GM18861 (cell line): ENCODE measurements around the gene AKAP13.
A peak's percentile ranks its signal among the peaks of the same experiment; 100 is the strongest.
"Not testable (repeated sequence)": the region's sequence is repeated elsewhere in the genome, so short reads cannot be mapped to it uniquely, and the experiment has no call there.

Experiments
- ATAC-seq: cut with Tn5 transposase; IDR thresholded peaks from one replicate; pipeline ENCODE4 v1.9.1; 2021; ENCODE audit not compliant: unreplicated experiment

AKAP13 gene

DNA sequence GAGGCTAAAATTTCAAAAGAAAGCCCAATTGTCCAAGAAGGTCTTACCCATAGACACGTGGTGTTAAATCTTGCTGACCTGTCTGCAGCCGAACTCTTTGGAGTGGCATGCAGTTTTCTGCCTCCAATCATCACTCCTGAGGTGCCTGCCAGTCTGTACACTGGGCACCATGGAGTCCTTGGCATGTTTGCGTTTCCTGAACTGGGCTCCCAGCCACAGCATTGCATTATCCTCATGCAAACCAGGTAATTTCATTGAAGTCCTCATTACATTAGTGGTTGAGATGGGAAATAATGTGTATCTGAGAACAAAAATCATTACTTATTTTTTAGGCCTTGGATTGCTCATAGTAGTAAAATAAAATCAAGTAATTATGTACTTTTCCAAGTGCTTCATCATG lies 152.3 kb downstream of the AKAP13 start:
- no peak for ATAC-seq

DNA sequence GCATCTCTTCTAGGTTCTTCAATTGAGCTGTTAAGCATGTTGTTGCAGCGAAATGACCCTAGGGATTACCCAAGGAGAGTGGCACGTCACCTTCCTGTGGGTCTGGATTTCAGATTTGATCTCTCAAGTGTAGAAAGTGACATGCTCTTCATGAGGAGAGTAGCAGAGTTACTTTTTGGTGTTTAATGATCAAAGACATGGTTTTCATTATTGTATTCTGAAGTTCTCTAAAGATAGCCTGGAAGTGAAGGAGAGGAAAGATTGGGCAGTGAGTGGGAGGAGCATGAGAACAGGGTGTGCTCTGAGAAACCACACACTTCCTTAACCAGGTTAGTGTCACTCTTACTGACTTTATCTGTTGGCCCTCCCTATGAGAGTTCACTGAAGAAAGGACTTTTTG lies 153.6 kb downstream of the AKAP13 start:
- peak; percentile 86 for ATAC-seq

DNA sequence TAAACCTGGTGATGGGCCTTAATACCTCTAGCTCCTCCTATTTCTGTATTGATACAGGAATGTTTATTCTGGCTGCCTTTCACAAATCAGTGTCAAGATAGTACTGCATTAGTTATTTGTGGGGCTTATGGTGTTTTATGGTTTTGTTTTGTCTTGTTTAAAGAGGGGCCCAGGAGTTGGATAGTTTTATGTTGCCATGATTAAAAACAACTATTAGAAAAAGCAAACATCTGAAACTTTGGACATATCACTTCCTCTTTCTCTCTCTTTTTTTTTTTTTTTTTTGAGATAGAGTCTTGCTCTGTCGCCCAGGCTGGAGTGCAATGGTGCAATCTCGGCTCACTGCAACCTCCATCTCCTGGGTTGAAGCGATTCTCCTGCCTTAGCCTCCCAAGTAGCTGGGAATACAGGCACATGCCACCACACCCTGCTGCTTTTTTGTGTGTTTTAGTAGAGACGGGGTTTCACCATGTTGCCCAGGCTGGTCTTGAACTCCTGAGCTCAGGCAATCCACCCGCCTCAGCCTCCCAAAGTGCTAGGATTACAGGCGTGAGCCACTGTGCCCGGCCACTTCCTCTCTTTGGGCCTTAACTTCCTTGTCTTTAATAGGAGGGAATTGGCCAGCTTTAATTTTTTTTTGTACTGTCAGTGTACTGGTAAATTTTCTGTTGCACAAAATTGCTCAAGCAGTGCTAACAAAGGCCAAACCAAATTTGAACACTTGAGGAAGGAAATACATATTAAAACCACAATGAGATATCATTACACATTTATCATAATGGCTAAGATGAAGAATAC lies 155.3 kb downstream of the AKAP13 start:
- not testable (repeated sequence) for ATAC-seq

DNA sequence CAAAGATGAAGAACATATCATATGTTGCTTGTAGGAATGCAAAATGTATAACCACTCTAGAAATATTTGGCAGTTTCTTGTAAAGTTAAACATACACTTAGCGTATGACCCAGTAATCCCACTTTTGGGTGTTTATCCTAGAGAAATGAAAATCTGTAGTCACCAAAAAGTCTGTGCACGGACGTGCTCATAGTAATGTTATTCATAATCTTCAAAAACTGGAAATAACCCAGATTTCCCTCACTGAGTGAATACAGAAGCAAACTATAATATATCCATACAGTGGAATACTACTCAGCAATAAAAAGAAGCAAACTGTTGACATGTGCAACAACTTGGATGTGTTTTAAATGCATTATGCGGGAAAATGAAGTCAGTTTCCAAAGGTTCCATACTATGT lies 155.9 kb downstream of the AKAP13 start:
- ATAC-seq: no peak

DNA sequence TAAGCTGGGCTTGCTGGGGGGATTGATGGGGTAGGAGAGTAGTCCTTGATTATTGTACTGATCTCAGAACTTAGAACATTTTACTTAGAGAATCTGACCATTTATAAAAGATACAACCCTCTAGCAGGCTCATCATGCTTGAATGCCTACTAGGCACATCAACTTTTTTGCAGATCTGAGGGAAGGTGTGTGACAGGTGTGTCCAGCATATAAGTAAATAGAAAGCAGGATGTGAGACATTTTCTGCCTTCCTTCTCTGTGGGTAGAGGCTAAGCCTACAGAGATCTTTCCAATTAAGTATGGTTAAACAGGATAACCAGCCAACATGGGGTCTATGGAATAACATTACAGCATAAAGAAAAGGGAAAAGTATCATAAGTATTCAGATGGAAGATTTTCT lies 159.1 kb downstream of the AKAP13 start:
- ATAC-seq: no peak

DNA sequence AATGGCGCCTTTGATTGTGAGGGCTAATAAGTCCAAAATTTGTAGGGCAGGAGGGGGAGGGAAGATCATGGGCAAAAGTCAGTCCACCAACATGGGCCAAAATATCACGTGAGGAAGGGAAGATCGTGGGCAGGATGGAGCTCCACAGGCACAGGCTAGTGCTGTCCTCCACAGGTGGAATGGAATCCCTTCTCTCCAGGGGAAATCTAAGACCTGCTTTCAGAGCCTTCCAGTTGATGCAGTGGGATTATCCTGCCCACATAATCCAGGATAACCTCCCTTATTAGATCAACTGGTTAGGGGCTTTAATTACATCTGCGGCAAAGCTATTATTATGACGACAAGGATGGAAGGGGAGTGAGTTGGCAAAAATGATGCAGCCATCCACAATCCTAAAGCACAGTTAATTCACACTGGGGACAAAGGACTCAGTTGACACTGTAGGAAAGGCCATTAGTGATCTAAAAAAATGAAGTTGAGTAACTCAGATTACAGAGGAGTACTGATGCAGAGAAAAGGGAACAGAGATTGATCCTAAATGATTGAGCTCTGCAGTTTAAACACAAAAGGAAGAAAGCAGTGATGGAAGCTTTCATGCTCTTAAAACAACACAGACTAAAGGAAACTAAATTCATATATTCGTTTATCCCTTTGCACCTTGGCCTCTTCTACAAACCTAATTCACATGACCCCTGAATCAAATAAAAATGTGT lies 159.8 kb downstream of the AKAP13 start:
- no peak for ATAC-seq

DNA sequence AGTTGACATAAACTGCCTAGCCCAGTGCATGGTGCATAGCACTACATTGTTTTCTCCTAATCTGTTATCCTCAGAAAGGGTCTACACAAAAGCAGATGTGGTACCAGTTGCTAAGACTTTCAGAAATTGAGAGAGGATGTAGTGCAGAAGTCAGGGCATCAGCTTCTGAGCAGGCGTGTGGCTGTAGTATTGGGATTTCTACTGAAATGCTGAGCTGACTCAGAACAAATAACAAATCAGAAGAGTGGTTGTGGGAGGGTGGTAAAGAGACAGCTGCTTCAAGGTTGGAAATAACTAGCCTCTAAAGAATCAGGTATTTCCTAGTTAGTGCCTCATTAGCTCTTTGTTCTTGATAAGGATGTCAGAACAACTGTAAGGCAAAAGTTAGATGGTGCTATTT lies 161.3 kb downstream of the AKAP13 start:
- ATAC-seq: no peak

DNA sequence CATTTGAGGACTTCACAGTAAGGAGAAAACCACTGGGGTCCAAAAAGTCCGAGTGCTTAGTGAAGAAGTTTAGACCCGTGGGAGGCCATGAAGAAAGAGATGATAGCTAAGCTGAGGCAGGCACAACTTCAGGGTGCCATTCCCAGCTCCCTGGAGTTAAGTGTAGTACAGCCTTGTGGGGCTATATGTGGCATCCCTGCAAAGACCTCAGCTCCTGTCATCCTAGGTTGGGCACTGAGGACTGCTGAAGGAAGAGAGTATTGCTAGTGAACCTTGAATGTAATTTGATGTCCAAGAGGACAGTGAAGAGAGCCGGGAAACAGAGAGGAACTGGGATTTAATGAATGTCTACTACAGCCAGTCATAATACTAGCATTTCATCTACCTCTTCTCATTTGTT lies 162.1 kb downstream of the AKAP13 start:
- no peak for ATAC-seq

DNA sequence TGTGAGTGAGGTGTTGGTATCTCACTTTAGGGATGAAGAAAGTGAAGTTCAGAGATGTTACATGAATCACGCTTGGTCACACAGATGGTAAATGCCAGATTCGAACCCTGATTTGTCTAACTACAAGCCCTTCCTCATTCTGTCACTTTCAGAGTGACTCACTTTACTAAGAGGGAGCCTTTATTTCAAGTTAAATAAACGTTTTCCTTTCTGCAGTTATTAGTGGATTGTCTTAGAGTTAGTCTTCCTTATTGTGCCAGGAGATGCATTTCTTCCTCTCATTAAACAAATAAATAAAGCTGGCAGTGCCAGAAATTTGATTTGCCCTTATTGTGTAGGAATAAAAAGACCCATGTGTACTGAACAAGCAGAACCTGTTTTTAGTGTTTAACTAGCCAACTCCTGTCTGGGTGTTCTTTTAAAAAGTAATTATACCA lies 162.5 kb downstream of the AKAP13 start:
- ATAC-seq: peak; percentile 39

DNA sequence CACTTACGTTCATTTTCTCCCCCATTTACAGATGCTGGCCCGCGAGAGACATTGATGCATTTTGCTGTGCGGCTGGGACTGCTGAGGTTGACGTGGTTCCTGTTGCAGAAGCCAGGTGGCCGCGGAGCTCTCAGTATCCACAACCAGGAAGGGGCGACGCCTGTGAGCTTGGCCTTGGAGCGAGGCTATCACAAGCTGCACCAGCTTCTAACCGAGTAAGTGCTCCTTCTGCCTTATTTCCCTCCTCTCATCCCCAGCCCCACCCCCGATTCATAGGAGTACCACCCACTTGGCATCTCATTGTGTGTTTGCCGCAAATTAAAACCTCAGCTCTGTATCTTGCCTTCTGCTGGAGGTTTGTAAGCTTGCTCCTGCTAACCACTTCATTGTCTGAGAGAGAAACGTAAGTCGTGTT lies 163.3 kb downstream of the AKAP13 start:
- ATAC-seq: no peak

DNA sequence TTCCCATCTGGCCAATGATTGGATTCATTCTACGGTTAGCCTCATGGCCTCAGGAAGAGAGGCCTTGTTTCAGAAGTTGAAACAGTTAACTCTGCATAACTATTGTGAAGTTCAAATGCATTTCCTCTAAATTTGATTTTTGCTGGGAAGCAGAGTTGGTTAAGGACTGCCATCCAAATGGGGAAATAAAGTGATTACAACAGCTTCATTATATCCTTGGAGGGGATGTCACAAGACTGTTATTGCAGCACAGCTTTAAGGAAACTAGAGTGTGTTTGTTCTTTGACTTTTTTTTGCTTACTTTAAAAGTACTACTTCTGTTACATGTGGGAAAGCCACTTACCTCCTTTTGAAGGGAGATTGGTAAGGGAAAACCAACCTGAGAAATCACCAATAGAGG lies 164.8 kb downstream of the AKAP13 start:
- ATAC-seq: no peak

DNA sequence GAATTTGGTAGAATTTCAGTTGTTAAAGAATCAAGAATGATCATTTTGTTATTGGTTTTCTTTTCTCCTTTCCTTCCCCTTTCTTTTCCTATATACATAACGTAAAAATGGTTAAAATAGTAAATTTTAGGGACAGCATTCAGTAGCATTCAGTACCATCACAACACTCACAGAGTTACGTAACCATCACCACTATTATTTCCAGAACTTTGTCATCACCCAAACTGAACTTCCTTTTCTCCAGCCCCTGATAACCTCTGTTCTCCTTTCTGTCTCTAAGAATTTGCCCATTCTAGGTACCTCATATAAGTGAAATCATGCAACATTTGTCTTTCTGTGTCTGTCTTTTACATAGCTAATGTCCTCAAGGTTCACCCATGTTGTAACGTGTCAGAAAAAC lies 165.3 kb downstream of the AKAP13 start:
- ATAC-seq: no peak

DNA sequence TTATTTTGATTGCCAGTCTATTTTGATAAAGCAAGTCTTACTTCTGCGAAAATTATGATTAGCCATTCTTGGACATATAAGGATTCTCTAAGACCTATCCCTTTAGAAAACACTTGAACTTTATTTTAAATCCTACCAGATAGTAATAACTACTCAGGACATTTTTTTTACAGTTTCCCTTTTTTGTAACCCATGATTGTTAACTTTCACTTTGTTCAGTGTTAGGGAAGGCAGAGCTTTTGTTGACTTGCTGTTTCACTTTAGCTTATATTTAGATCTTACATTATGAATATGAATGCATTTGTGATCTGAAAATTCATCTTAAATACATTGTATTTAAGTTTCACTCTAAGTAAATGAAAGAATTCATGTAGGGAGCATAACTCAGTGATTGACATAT lies 167.0 kb downstream of the AKAP13 start:
- no peak for ATAC-seq

DNA sequence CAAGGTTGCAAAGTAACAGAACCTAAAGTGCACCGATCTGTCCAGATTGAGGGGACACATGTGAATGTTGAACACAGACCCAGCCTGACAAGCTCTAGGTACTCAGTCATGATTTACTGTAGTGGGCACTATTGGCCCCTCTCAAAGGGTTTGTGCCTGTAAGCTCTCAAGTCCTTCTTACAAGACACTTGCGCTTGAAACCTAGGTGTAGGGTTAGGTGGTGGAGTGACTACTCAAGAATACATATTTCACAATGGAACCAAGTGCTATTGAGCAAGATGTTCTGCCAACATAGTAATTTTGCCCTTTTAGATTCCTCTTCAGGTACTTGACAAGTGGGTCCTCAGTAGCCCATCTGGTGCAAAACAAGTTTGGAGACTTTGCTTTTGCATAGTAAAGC lies 169.9 kb downstream of the AKAP13 start:
- ATAC-seq: no peak

DNA sequence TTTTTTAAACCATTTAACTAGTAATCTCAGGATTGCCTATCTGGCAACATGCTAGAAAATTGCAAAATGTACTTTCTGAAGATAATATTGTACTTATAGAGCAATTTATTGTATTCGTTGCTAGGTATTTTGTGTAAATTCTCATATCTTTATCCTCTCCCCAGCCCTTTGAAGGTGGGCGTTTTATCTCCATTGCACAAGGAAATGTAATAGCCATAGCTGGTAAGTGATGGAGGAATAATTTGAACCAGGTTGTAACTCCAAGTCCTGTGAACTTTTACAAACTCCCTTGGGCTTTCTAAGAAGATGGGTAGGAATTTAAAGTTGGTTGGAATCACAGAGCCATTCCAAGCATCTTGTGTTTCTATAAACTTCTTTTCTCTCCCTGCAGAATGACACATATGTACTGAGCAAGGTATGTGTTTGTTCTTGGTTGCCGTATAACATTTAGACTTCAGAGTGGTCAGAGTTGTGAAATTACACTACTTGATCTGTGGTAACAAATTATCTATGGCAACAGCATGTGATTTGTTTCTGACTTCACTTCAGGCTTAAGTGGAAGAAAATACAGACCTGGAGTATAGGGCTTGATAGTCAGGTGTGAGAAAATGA lies 170.9 kb downstream of the AKAP13 start:
- ATAC-seq: no peak

DNA sequence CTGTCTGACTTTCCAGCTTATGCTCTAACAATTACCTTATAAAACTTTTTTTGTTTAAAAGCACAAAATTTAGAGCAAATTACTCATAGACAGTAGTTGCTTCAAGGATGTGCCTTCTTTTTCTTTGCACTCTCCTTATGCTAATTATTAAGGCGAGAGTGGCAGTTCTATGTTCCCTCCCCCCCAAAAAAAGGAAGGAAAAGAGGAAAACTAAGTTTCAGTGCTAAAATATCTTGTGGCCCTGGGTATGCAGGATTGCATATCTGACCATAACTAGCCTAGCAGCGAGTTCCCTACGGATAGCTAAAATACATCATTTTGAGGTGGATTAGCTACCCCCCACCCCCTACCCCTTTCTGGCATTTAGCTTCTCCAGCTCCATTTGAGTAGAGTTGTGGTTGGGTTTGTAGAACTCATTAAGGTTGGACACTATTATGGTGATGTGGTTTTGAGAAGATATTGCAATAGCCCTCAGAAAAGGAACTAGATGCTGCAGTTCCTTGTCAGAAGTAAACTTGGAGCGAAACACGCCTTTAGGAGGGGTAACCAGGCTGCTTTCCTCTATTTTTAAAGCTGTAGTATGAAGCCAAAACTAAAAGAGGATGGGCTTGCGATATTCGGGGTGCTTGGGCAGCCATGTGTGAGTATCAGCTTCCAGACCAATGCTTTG lies 174.6 kb downstream of the AKAP13 start:
- ATAC-seq: peak; percentile 40

DNA sequence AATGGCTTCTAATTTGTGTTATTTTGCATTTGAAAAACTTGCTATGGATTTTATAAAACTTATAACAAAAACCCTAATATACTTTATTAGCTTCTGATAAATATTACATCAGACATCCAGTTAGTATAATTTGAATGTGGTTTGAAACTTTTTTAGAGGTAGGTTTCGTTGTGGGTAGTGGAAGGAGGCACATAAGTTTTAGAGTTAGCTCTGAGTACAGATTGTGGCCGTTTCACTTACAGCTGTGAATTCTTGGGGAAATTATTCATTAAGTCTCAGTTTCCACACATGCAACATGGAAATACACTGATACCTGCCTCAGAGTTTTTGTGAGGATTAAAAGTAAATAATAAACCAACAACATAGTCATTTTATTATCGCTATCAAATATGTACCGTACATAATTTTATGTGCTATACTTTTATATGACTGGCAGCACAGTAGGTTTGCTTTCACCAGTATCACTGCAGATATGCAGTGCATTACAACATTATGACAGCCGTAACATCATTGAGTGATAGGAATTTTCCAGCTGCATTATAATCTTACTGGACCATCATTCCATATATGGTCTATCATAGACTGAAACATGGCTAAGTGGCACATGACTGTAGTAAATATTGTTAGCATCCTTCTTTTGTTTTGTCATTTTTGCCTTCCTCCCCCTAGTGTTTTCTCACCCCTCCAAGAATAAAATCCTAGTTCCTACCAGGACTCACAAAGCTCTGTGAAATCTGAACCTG lies 175.6 kb downstream of the AKAP13 start:
- ATAC-seq: peak; percentile 53

DNA sequence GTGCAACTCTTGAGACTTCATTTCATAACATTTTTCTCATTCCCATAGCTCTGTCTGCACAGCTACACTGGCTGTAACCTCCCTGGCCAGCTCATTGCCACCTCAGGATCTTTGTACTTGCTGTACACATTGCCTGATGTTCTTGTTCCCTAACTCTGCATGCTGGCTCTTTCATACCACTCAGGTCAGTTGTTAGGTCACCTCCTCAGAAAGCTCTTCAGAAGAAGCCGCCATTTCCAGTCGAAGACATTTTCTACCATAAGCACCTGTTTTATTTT lies 176.2 kb downstream of the AKAP13 start:
- ATAC-seq: no peak

DNA sequence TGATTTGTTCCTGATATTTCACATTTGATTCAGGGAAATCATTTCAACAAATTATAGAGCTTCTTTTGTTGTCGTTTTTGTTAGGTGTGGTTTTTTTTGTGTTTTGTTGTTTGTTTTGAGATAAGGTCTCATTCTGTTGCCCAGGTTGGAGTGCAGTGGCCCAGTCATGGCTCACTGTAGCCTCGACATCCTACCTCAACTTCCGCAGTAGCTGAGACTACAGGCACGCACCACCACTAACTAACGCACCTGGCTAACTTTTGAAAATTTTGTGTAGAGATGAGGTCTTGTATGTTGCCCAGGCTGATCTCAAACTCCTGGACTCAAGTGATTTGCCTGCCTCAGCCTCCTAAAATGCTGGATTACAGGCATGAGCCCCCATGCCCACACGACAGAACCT lies 177.0 kb downstream of the AKAP13 start:
- no peak for ATAC-seq

DNA sequence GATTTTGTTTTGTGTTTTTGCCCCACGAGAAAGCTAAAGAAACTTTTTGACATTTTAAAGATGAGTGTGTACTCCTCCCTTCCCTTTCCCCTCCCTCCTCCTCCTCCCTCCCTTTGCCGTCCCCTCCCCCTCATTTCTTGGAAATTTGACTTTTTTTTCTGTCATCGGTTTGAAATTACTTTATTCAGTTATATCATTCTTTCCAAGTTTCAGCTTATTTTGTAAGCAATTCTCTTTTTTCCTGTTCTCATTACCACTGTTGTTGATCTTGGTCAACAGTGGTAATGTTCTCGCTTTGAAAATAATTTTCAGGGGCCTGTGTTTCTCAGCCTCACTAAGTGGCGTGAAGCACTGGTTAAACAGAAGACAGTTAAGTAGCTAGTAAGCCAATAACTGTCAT lies 178.4 kb downstream of the AKAP13 start:
- no peak for ATAC-seq

DNA sequence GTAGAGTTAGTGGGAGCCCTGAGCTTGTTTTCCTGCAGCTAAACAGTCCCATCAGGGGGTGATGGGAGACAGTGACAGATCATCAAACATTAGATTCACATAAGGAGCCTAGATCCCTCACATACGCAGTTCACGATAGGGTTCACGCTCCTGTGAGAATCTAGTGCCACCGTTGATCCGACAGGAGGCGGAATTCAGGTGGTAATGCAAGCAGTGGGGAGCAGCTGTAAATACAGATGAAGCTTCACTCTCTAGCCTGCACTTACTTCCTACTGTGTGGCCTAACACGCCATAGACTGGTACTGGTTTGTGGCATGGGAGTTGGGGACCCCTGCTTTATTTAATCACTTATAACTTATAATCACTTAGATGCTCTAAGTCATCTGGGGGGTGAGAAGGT lies 179.1 kb downstream of the AKAP13 start:
- no peak for ATAC-seq
